Right lobe of liver (tissue), 4 donors: ENCODE measurements around the gene FAM124A.

ENCODE experiments used
- CTCF ChIP-seq, 4 donors: fragments of 200-600 bp in 3 of 4; fragments of 450-650 bp in 1 of 4; IDR thresholded peaks; one replicate each; pipeline versions ENCODE4 v1.5.1 to v1.8.0; 2016 to 2022; ENCODE audit warnings: antibody characterized with exemption in 4 of 4, mild to moderate bottlenecking in 2 of 4
- POLR2A ChIP-seq: fragments of 450-650 bp; IDR thresholded peaks from one replicate; pipeline ENCODE4 v1.6.1; 2017; ENCODE audit warnings: antibody characterized with exemption, mild to moderate bottlenecking
- donor health status: DM: no; HTN: no; CAD: no.
- donor health status: DM: no; HTN: no; CAD: no.
- donor health status: DM: no; HTN: yes; CAD: no.

GRCh38 chr13:51303063-51303552, 80.9 kb downstream of the FAM124A start:
- TF ChIP-seq CTCF (IDR thresholded peaks at IDR 0.05) (no peak), POLR2A (no peak)
